H9 (cell line): Measurements from ENCODE around the gene CCDC141. TPM values are rescaled to one million over a fixed set of nuclear protein-coding genes. Genes with fewer than 3 reads are reported as not detected.
"Not testable (repeated sequence)": the region's sequence is repeated elsewhere in the genome, so short reads cannot be mapped to it uniquely, and the experiment has no call there.

Source experiments
- DNase-seq: peaks from one replicate; pipeline ENCODE4 v3.0.0-alpha.2; 2017
- H2AFZ ChIP-seq: one replicate; pipeline ENCODE4 v1.6.1; 2013; ENCODE audit warnings: mild to moderate bottlenecking, low read length, control low read depth, moderate library complexity
- H2AK5ac ChIP-seq: 2 replicates; pipeline ENCODE4 v1.6.1; 2013; ENCODE audit warnings: low read length, control low read depth, mixed read lengths; ENCODE audit not compliant: insufficient read length
- H2BK120ac ChIP-seq: one replicate; pipeline ENCODE4 v1.6.1; 2013; ENCODE audit warnings: low read depth, mild to moderate bottlenecking, low read length, control low read depth, inconsistent platforms; ENCODE audit not compliant: poor library complexity, severe bottlenecking
- H2BK12ac ChIP-seq: 2 replicates; pipeline ENCODE4 v1.6.1; 2013; ENCODE audit warnings: low read length, control low read depth, mixed read lengths, low read depth; ENCODE audit not compliant: insufficient read length
- H2BK15ac ChIP-seq: 2 replicates; pipeline ENCODE4 v1.6.1; 2013; ENCODE audit warnings: low read depth, low read length, control low read depth
- H2BK20ac ChIP-seq: one replicate; pipeline ENCODE4 v1.6.1; 2013; ENCODE audit warnings: low read depth, mild to moderate bottlenecking, low read length, control low read depth, inconsistent platforms; ENCODE audit not compliant: poor library complexity, severe bottlenecking
- H2BK5ac ChIP-seq: 2 replicates; pipeline ENCODE4 v1.6.1; 2013; ENCODE audit warnings: low read length, control low read depth, mixed read lengths; ENCODE audit not compliant: insufficient read length
- H3K14ac ChIP-seq: 2 replicates; pipeline ENCODE4 v1.6.1; 2013; ENCODE audit warnings: low read length, control low read depth; ENCODE audit not compliant: insufficient read depth
- H3K18ac ChIP-seq: 2 replicates; pipeline ENCODE4 v1.6.1; 2013; ENCODE audit warnings: low read depth, mild to moderate bottlenecking, mixed read lengths, low read length, control low read depth; ENCODE audit not compliant: insufficient read length
- H3K23ac ChIP-seq: 2 replicates; pipeline ENCODE4 v1.6.1; 2013; ENCODE audit warnings: low read length, control low read depth, mixed read lengths, low read depth; ENCODE audit not compliant: insufficient read length
- H3K23me2 ChIP-seq: 2 replicates; pipeline ENCODE4 v1.6.1; 2013; ENCODE audit warnings: low read depth, mild to moderate bottlenecking, mixed read lengths, low read length, control low read depth; ENCODE audit not compliant: insufficient read length, poor library complexity, severe bottlenecking
- H3K27ac ChIP-seq: 2 replicates; pipeline ENCODE4 v1.5.1; 2013; ENCODE audit warnings: low read length, control low read depth, mixed read lengths, low read depth; ENCODE audit not compliant: insufficient read length
- H3K27me3 ChIP-seq: 2 replicates; pipeline ENCODE4 v1.6.1; 2013; ENCODE audit warnings: low read length, control low read depth, inconsistent platforms; ENCODE audit not compliant: insufficient read depth
- H3K4ac ChIP-seq: 2 replicates; pipeline ENCODE4 v1.6.1; 2013; ENCODE audit warnings: low read depth, mild to moderate bottlenecking, control low read depth, inconsistent platforms, low read length, moderate library complexity
- H3K4me1 ChIP-seq: 2 replicates; pipeline ENCODE4 v1.6.1; 2013; ENCODE audit warnings: low read length, control low read depth, inconsistent platforms; ENCODE audit not compliant: insufficient read depth
- H3K4me2 ChIP-seq: 2 replicates; pipeline ENCODE4 v1.6.1; 2013; ENCODE audit warnings: low read length, control low read depth, mixed read lengths; ENCODE audit not compliant: insufficient read length, insufficient read depth
- H3K56ac ChIP-seq: 2 replicates; pipeline ENCODE4 v1.6.1; 2013; ENCODE audit warnings: low read depth, mild to moderate bottlenecking, mixed read lengths, low read length, control low read depth; ENCODE audit not compliant: insufficient read length
- H3K79me1 ChIP-seq: 2 replicates; pipeline ENCODE4 v1.6.1; 2013; ENCODE audit warnings: low read depth, mild to moderate bottlenecking, moderate library complexity, low read length, control low read depth, inconsistent platforms; ENCODE audit not compliant: insufficient read depth, poor library complexity, severe bottlenecking
- H3K79me2 ChIP-seq: 2 replicates; pipeline ENCODE4 v1.6.1; 2013; ENCODE audit warnings: low read length, control low read depth, inconsistent platforms; ENCODE audit not compliant: insufficient read depth
- H3K9ac ChIP-seq: 2 replicates; pipeline ENCODE4 v1.6.1; 2013; ENCODE audit warnings: low read length, control low read depth, mixed read lengths; ENCODE audit not compliant: insufficient read length; ENCODE audit errors: extremely low read depth
- H3K9me3 ChIP-seq: one replicate; pipeline ENCODE4 v1.6.1; 2013; ENCODE audit warnings: low read depth, low read length, inconsistent platforms; ENCODE audit not compliant: control insufficient read depth
- H3T11ph ChIP-seq: one replicate; pipeline ENCODE4 v1.6.1; 2013; ENCODE audit warnings: mild to moderate bottlenecking, low read length, control low read depth, inconsistent platforms
- H4K20me1 ChIP-seq: one replicate; pipeline ENCODE4 v1.6.1; 2013; ENCODE audit not compliant: control insufficient read depth, insufficient read length, insufficient read depth
- H4K5ac ChIP-seq: 2 replicates; pipeline ENCODE4 v1.6.1; 2013; ENCODE audit warnings: low read depth, mild to moderate bottlenecking, mixed read lengths, low read length, control low read depth; ENCODE audit not compliant: insufficient read length
- H4K8ac ChIP-seq: replicated peaks from 2 replicates; pipeline ENCODE4 v1.6.1; 2013; ENCODE audit warnings: low read length, control low read depth, mixed read lengths, low read depth; ENCODE audit not compliant: insufficient read length
- H4K91ac ChIP-seq: 2 replicates; pipeline ENCODE4 v1.6.1; 2013; ENCODE audit warnings: low read depth, mild to moderate bottlenecking, moderate library complexity, mixed read lengths, low read length, control low read depth; ENCODE audit not compliant: insufficient read length
- H3K27ac Mint-ChIP-seq, 3 experiments: 2 replicates in 2 of 3; 3 replicates in 1 of 3; pipeline ENCODE4 v1.8.0; 2020 to 2021; ENCODE audit warnings: mixed read lengths in 3 of 3, mild to moderate bottlenecking in 1 of 3, moderate library complexity in 1 of 3
- H3K27me3 Mint-ChIP-seq: 2 replicates; pipeline ENCODE4 v1.8.0; 2021; ENCODE audit warnings: low read depth, mild to moderate bottlenecking, moderate library complexity, mixed read lengths
- H3K36me3 Mint-ChIP-seq, 3 experiments: 2 replicates in 2 of 3; 3 replicates in 1 of 3; pipeline ENCODE4 v1.8.0; 2020 to 2021; ENCODE audit warnings: low read depth in 3 of 3, mixed read lengths in 3 of 3; ENCODE audit not compliant: insufficient read depth in 1 of 3
- H3K4me1 Mint-ChIP-seq, 2 experiments: 2 replicates each; pipeline ENCODE4 v1.8.0; 2020; ENCODE audit warnings: mixed read lengths in 2 of 2
- H3K4me3 Mint-ChIP-seq, 2 experiments: 2 replicates in 1 of 2; 3 replicates in 1 of 2; pipeline ENCODE4 v1.8.0; 2020 to 2021; ENCODE audit warnings: mild to moderate bottlenecking in 2 of 2, mixed read lengths in 2 of 2, moderate library complexity in 1 of 2
- H3K9me3 Mint-ChIP-seq, 2 experiments: 2 replicates in 1 of 2; 3 replicates in 1 of 2; pipeline ENCODE4 v1.8.0; 2020; ENCODE audit warnings: mild to moderate bottlenecking in 2 of 2, mixed read lengths in 2 of 2, moderate library complexity in 1 of 2
- CTCF ChIP-seq: fragments of 200-600 bp; sonication (generic); conservative IDR thresholded peaks from 3 replicates; pipeline ENCODE4 v1.8.0; 2021; ENCODE audit warnings: antibody characterized with exemption, mild to moderate bottlenecking
- WGBS: extraction: QIAGEN DNeasy Blood & Tissue Kit; methylation state at CpG from one replicate; pipeline ENCODE4 v1.1.7; 2013; ENCODE audit warnings: missing lambda C conversion rate, low lambda C conversion rate, mixed read lengths; ENCODE audit not compliant: insufficient read length; ENCODE audit errors: extremely low coverage; 5-methylcytosine and 5-hydroxymethylcytosine counted together
- total RNA-seq: library from RNA; stranded (reverse); gene quantifications from 2 replicates; pipeline ENCODE4 v1.2.1, GENCODE V29; 2021

The CCDC141 gene
- total RNA-seq, 1 experiment from 2014 or later = 1.0 TPM

- not testable (repeated sequence) for H2AFZ ChIP-seq, H3K27ac ChIP-seq, H3T11ph ChIP-seq, H4K20me1 ChIP-seq, H2BK120ac ChIP-seq, H3K18ac ChIP-seq, H3K9ac ChIP-seq, H3K56ac ChIP-seq, H4K5ac ChIP-seq, H3K4me1 Mint-ChIP-seq, H3K9me3 ChIP-seq, H2BK12ac ChIP-seq, H3K23me2 ChIP-seq, H3K27ac Mint-ChIP-seq, H3K4me3 Mint-ChIP-seq, H3K4me2 ChIP-seq, H3K79me1 ChIP-seq, H2AK5ac ChIP-seq, H3K4ac ChIP-seq, H3K27me3 ChIP-seq, H2BK20ac ChIP-seq, H3K4me1 ChIP-seq, H2BK5ac ChIP-seq, H3K27me3 Mint-ChIP-seq, H4K91ac ChIP-seq, H3K23ac ChIP-seq, H4K8ac ChIP-seq, H2BK15ac ChIP-seq, H3K79me2 ChIP-seq, H3K14ac ChIP-seq
- peaks cover 9 to 18% (median 15%) of the 10 kb centered on the region in 3 experiments for H3K36me3 Mint-ChIP-seq
- WGBS = no CpG with 5 or more reads among the region's 3 CpGs
- DNase-seq = peak; percentile 27
- H3K9me3 Mint-ChIP-seq = peaks cover 12 to 24% of the 10 kb centered on the region in 2 experiments
- TF ChIP-seq CTCF = peak; percentile 57
These were observed 57.2 kb downstream of the CCDC141 start for GRCh38 chr2:178992719-178993118.
